ENCODE results near the gene ANKRD30A. TPM values are rescaled to one million over a fixed set of nuclear protein-coding genes. Genes with fewer than 3 reads are reported as not detected.
A peak's percentile ranks its signal among the peaks of the same experiment; 100 is the strongest.

The ANKRD30A gene
- total and polyA plus RNA-seq, 8 donors = not detected

GRCh38 chr10:37268266-37268665, 142.9 kb downstream of the ANKRD30A start:
- no peak for TF ChIP-seq CTCF (IDR thresholded peaks at IDR 0.05)
- Histone ChIP-seq H3K4me1 (no peaks in the 10 kb centered on the region), H3K4me3 (no peak overlapping the region), H3K27ac (no peak overlapping the region), H3K27me3 (no peaks in the 10 kb centered on the region), H3K36me3 (no peaks in the 10 kb centered on the region), H3K9me3 (peaks cover 0 to 4% of the 10 kb centered on the region in 2 donors)
- ATAC-seq = no peak
- DNase-seq = no peak
- intact Hi-C loops (cut with DNase I) = no loop called here

- no peak overlapping the region for H3K27ac ChIP-seq
Observed at GRCh38 chr10:37269554-37270256, 144.3 kb downstream of the ANKRD30A start.

DNA sequence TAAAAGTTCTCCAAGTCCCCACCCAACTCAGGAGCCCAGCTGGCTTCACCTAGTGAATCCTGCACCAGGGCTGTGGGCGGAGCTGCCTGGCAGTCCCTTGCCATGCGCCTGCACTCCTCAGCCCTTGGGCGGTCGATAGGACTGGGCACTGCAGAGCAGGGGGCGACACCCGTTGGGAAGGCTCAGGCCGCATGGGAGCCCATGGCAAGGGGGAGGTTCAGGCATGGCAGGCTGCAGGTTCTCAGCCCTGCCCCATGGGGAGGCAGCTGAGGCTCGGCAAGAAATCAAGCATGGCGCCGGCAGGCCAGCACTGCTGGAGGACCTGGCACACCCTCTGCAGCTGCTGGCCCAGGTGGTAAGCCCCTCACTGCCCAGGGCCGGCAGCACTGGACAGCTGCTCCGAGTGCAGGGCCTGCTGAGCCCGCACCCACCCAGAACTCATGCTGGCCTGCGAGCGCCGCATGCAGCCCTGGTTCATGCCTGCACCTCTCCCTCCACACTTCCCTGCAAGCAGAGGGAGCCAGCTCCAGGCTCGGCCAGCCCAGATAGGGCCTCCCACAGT, 149.9 kb downstream of the ANKRD30A start:
- Histone ChIP-seq H3K27me3 (no peaks in the 10 kb centered on the region), H3K36me3 (no peaks in the 10 kb centered on the region), H3K27ac (no peak overlapping the region), H3K4me1 (no peaks in the 10 kb centered on the region), H3K9me3 (peaks cover 0 to 23% of the 10 kb centered on the region in 2 donors), H3K4me3 (no peak overlapping the region)
- intact Hi-C loops (cut with DNase I) = no loop called here
- DNase-seq (peak in 1 of 4 donors; percentile 59), ATAC-seq (no peak)
- TF ChIP-seq CTCF (IDR thresholded peaks at IDR 0.05) = no peak

More at GRCh38 chr10:37269554-37270256, 144.3 kb downstream of the ANKRD30A start:
- intact Hi-C loops (cut with DNase I) = no loop called here
- Histone ChIP-seq H3K9me3 (peaks cover 0 to 9% of the 10 kb centered on the region in 2 donors), H3K4me1 (no peaks in the 10 kb centered on the region), H3K4me3 (no peak overlapping the region), H3K27me3 (no peaks in the 10 kb centered on the region), H3K36me3 (no peaks in the 10 kb centered on the region)
- no peak for TF ChIP-seq CTCF (IDR thresholded peaks at IDR 0.05)
- peak; percentile 94 for ATAC-seq
- DNase-seq = peak in 1 of 4 donors; percentile 34

- Histone ChIP-seq H3K27ac (no peak overlapping the region), H3K9me3 (peaks cover 0 to 62% of the 10 kb centered on the region in 2 donors), H3K36me3 (no peaks in the 10 kb centered on the region), H3K27me3 (no peaks in the 10 kb centered on the region), H3K4me3 (no peak overlapping the region), H3K4me1 (no peaks in the 10 kb centered on the region)
- no peak for TF ChIP-seq CTCF (IDR thresholded peaks at IDR 0.05)
- ATAC-seq = no peak
- DNase-seq = no peak
- intact Hi-C loops (cut with DNase I) = no loop called here
Observed at GRCh38 chr10:37285063-37285462, 159.7 kb downstream of the ANKRD30A start.

DNA sequence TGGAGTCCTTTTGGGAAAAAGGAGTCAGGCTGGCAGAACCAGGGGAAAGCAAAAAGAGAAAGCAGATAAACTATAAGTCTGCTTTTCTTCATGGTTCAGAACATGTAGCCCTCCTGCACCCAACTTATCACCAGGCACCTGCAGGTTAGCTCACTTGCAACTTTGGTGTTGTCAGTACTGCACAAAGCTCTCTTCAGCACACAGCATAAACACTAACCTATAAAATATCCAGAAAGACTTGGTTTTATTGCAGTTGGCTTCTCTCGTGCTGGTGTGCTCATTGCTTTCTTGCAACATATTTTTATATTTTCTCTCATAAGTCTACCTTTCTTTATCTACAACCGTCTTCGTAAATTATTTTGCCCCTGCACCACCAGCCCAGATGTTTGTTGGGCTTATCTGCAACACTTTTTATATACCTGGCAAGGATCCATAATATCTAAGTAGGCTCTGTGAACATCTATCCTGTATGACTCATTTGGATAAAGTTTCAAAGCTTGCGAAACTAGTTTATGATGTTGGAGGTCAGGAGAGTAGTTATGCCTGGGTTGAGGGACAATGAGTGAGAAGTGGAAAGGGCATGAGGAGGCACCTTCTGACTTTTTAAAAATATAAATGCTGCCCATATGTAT, 164.6 kb downstream of the ANKRD30A start:
- no peak for TF ChIP-seq CTCF (IDR thresholded peaks at IDR 0.05)
- no peaks in the 10 kb centered on the region for H3K27me3 ChIP-seq
- DNase-seq = no peak

More for the DNA sequence above, 164.6 kb downstream of the ANKRD30A start:
- H3K4me1 ChIP-seq = no peaks in the 10 kb centered on the region
- ATAC-seq = no peak
- peaks cover 0 to 40% of the 10 kb centered on the region in 2 donors for H3K9me3 ChIP-seq
- H3K27ac ChIP-seq = no peak overlapping the region
- no peak overlapping the region for H3K4me3 ChIP-seq
- no peaks in the 10 kb centered on the region for H3K36me3 ChIP-seq
- intact Hi-C loops (cut with DNase I) = no loop called here

Data from left lung (tissue), 10 donors.